ENCODE data around the gene PADI4. TPM values are rescaled to one million over a fixed set of nuclear protein-coding genes. Genes with fewer than 3 reads are reported as not detected.

The PADI4 gene, protein sequence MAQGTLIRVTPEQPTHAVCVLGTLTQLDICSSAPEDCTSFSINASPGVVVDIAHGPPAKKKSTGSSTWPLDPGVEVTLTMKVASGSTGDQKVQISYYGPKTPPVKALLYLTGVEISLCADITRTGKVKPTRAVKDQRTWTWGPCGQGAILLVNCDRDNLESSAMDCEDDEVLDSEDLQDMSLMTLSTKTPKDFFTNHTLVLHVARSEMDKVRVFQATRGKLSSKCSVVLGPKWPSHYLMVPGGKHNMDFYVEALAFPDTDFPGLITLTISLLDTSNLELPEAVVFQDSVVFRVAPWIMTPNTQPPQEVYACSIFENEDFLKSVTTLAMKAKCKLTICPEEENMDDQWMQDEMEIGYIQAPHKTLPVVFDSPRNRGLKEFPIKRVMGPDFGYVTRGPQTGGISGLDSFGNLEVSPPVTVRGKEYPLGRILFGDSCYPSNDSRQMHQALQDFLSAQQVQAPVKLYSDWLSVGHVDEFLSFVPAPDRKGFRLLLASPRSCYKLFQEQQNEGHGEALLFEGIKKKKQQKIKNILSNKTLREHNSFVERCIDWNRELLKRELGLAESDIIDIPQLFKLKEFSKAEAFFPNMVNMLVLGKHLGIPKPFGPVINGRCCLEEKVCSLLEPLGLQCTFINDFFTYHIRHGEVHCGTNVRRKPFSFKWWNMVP
- total RNA-seq (2012; rRNA removed) (not detected in 2 replicates), polyA plus RNA-seq (2012; rRNA removed) (not detected in 2 replicates), Bru-seq, nascent RNA (not detected), BruChase-seq, experiment 1, labeled RNA remaining after a 6-hour chase (not detected), BruChase-seq, experiment 2, labeled RNA remaining after a 2-hour chase (not detected)
- polyA plus RNA-seq (2012; cell fraction: cytosol; rRNA removed) = not detected in 2 replicates
- polyA plus RNA-seq (2012; cell fraction: nucleus; rRNA removed; ENCODE audit: low replicate concordance) = not detected in 2 replicates
- long read RNA-seq = 0 reads

DNA sequence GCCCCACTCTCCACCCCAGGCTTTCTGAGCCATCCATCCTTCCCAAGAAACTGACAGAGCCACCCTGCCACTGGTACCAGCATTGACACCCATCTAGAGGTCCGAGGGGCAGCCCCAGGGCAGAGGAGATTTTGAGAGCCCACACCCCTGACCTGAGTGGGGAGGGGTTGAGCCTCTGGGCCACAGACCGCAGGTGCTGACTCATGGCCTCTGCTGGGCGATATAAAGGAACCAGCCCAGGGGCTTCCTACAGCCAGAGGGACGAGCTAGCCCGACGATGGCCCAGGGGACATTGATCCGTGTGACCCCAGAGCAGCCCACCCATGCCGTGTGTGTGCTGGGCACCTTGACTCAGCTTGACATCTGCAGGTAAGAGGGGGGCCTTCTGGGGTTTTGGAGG, at the start of gene PADI4:
TSS of gene PADI4 (plus strand) at position 252 of the 400 bp plus-strand sequence. CDS start at position 278, 26 bp downstream.
- Histone ChIP-seq H3K27me3 (ENCODE audit: control insufficient read depth, insufficient read depth, low read length) (peaks cover 35% of the 10 kb centered on the region), H3K4me1 (ENCODE audit: control insufficient read depth, insufficient read depth, low read length) (no peaks in the 10 kb centered on the region), H3K79me1 (ENCODE audit: low read depth in 1 of 2, low read length in 2 of 2) (no peaks in the 10 kb centered on the region), H4K5ac (ENCODE audit: low read depth, low read length) (no peak within 1 kb of the TSS), H3K9ac (ENCODE audit: low read depth, low read length) (no peak within 1 kb of the TSS), H3K27ac (ENCODE audit: insufficient read depth, low read length) (no peak within 1 kb of the TSS), H4K8ac (ENCODE audit: low read depth in 2 of 2, low read length in 2 of 2) (no peak within 1 kb of the TSS), H3K4me2 (ENCODE audit: low read depth, low read length) (no peak within 1 kb of the TSS), H3K4ac (ENCODE audit: low read depth, low read length) (no peak within 1 kb of the TSS), H3K14ac (replicated peaks; ENCODE audit: low read depth, low read length) (no peak within 1 kb of the TSS), H3K9me3 (ENCODE audit: control insufficient read depth, insufficient read depth, low read length) (no peaks in the 10 kb centered on the region), H2AK9ac (replicated peaks; ENCODE audit: low read depth, low read length, poor library complexity) (no peak within 1 kb of the TSS), H3K23ac (ENCODE audit: low read depth, low read length) (no peak within 1 kb of the TSS), H3K56ac (ENCODE audit: extremely low read depth, insufficient read depth, low read length) (no peak within 1 kb of the TSS), H4K20me1 (ENCODE audit: insufficient read depth, low read length) (no peaks in the 10 kb centered on the region), H3K36me3 (ENCODE audit: control insufficient read depth, insufficient read depth, low read length) (no peaks in the 10 kb centered on the region), H3K18ac (ENCODE audit: low read depth, low read length) (no peak within 1 kb of the TSS), H4K91ac (ENCODE audit: insufficient read depth, low read depth, low read length) (no peak within 1 kb of the TSS), H3K4me3 (ENCODE audit: insufficient read depth, low read depth, low read length) (no peak within 1 kb of the TSS), H2BK120ac (ENCODE audit: low read depth, low read length) (no peak within 1 kb of the TSS), H2BK5ac (ENCODE audit: low read depth, low read length, poor library complexity, severe bottlenecking) (no peak within 1 kb of the TSS), H2AK5ac (ENCODE audit: low read depth, low read length) (no peak within 1 kb of the TSS), H3K9me1 (ENCODE audit: insufficient read depth, low read length) (no peaks in the 10 kb centered on the region), H2BK15ac (ENCODE audit: low read depth, low read length) (no peak within 1 kb of the TSS), H2AFZ (replicated peaks; ENCODE audit: low read length, poor library complexity) (peak within 1 kb of the TSS; percentile 2), H2BK20ac (ENCODE audit: low read depth, low read length) (no peak within 1 kb of the TSS)
- BruUV-seq (replicated peaks) = no TSS peak
- TF ChIP-seq RAD21 (IDR thresholded peaks at IDR 0.05; ENCODE audit: low read length) (no peak), MAZ (IDR thresholded peaks at IDR 0.05; ENCODE audit: borderline replicate concordance, low read depth, low read length) (no peak), MAFK (IDR thresholded peaks at IDR 0.05; ENCODE audit: low read depth, low read length) (no peak), POLR2A (IDR thresholded peaks at IDR 0.05; ENCODE audit: low read depth, low read length) (no peak), CEBPB (IDR thresholded peaks at IDR 0.05; ENCODE audit: low read depth, low read length) (no peak), BHLHE40 (IDR thresholded peaks at IDR 0.05; ENCODE audit: low read depth, low read length) (no peak), MXI1 (IDR thresholded peaks at IDR 0.05; ENCODE audit: borderline replicate concordance, low read depth, low read length) (no peak), RCOR1 (IDR thresholded peaks at IDR 0.05; ENCODE audit: insufficient replicate concordance, low read length) (no peak), FOS (IDR thresholded peaks at IDR 0.05; ENCODE audit: low read depth, low read length) (no peak)
- TF ChIP-seq, protein P1, sequence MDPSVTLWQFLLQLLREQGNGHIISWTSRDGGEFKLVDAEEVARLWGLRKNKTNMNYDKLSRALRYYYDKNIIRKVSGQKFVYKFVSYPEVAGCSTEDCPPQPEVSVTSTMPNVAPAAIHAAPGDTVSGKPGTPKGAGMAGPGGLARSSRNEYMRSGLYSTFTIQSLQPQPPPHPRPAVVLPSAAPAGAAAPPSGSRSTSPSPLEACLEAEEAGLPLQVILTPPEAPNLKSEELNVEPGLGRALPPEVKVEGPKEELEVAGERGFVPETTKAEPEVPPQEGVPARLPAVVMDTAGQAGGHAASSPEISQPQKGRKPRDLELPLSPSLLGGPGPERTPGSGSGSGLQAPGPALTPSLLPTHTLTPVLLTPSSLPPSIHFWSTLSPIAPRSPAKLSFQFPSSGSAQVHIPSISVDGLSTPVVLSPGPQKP (IDR thresholded peaks at IDR 0.05; ENCODE audit: borderline replicate concordance, low read depth, low read length) = no peak
- TF ChIP-seq, protein P2, sequence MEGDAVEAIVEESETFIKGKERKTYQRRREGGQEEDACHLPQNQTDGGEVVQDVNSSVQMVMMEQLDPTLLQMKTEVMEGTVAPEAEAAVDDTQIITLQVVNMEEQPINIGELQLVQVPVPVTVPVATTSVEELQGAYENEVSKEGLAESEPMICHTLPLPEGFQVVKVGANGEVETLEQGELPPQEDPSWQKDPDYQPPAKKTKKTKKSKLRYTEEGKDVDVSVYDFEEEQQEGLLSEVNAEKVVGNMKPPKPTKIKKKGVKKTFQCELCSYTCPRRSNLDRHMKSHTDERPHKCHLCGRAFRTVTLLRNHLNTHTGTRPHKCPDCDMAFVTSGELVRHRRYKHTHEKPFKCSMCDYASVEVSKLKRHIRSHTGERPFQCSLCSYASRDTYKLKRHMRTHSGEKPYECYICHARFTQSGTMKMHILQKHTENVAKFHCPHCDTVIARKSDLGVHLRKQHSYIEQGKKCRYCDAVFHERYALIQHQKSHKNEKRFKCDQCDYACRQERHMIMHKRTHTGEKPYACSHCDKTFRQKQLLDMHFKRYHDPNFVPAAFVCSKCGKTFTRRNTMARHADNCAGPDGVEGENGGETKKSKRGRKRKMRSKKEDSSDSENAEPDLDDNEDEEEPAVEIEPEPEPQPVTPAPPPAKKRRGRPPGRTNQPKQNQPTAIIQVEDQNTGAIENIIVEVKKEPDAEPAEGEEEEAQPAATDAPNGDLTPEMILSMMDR (conservative IDR thresholded peaks at IDR 0.05; ENCODE audit: low read depth, low read length) = no peak
- in situ Hi-C loops (cut with MboI; ENCODE audit: low sequenced_read_pairs) (no loop called here), dilution Hi-C loops (cut with HindIII; ENCODE audit: low sequenced_read_pairs, unreplicated experiment) (no loop called here), intact Hi-C loops (cut with micrococcal nuclease) (no loop called here)
- 65% methylated on average over 5 of the region's 8 CpGs; no CpG with 5 or more reads in 1 of the 2 experiments for WGBS, 2 experiments (ENCODE audit: extremely low coverage in 2 of 2, insufficient read length in 1 of 2)
- DNase-seq (no peak), ATAC-seq (ENCODE audit: low read depth) (no peak)
- CTCF ChIA-PET = no interaction called here
- POLR2A ChIA-PET (ENCODE audit: unreplicated experiment) = no interaction called here

Data from IMR-90 (cell line).